ENCODE results near the gene PRDM16. TPM values are rescaled to one million over a fixed set of nuclear protein-coding genes. Genes with fewer than 3 reads are reported as not detected.
A peak's percentile ranks its signal among the peaks of the same experiment; 100 is the strongest.

PRDM16 gene
- total and polyA plus RNA-seq, 2 of the 13 experiments (the other 11 are each of a cell fraction or from before 2014, with no cell fraction given): 0.15 to 0.81 TPM

DNA sequence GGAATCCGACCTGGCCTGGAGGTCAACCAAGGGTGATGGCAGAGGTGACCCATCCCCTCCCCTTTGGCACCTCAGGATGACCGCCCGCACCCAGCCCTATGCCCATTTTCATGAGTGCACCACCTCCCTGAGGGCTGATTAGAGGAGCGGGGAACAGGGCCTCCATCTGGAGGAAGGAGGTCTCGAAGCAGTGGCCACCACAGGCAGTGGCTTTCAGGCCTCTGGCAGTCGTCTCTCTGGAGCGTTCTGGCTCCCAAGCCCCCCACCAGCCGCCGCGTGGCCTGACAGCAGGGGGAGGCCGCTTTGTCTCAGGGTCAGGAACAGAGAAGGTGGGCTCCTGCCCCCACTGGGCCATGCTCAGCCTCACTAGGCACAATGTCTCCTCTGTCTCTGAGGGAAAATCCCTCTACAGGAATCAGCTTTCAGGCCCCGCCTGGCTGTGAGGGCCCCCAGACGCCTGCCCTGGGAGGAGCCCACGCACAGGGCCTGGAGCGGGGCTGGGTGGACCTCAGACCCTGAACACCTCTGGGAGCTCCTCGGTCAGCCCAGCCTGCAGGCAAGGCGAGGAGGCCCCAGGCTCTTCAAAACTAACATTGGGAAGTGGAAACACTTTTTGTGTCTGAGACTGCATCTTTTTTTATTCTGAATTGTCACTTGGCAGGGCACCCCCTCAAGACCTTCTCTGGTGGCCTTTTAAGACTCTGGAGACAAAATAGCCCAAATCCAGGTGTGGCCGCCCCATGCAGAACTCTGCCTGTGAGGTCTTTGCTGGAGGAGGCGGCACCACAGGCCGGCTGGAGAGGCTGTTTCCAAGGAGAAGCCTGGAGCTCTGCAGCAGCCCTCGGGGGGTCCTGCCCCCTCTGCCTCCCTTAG is 257.7 kb downstream of the PRDM16 start (continued):
- TF ChIP-seq POLR2G (IDR thresholded peaks at IDR 0.05; ENCODE audit: low read depth, low read length) (peak; percentile 71), ELF1 (CRISPR knock-in tag; IDR thresholded peaks at IDR 0.05) (peak; percentile 49; the same call in 1 of the 2 replicates), U2AF1 (optimal IDR thresholded peaks at IDR 0.05; ENCODE audit: low read depth, low read length) (no peak), AGO1 (IDR thresholded peaks at IDR 0.05; ENCODE audit: low read depth, low read length, poor library complexity, severe bottlenecking) (peak; percentile 19), MIER3 (CRISPR knock-in tag; IDR thresholded peaks at IDR 0.05; ENCODE audit: borderline replicate concordance) (peak; percentile 26; the same call in 1 of the 2 replicates), CREB1 (IDR thresholded peaks at IDR 0.05) (no peak), CREB1 (CRISPR knock-in tag; IDR thresholded peaks at IDR 0.05) (no peak), CHD2 (IDR thresholded peaks at IDR 0.05; ENCODE audit: low read depth, low read length) (no peak), ZNF160 (CRISPR knock-in tag; IDR thresholded peaks at IDR 0.05) (no peak; the same call in 1 of the 2 replicates), KDM6A (CRISPR knock-in tag; IDR thresholded peaks at IDR 0.05; ENCODE audit: low read depth) (0 out of 2 replicates have a peak, but pooled peaks have one; percentile 51), USF2 (IDR thresholded peaks at IDR 0.05; ENCODE audit: low read depth, low read length) (no peak), USF2 (CRISPR knock-in tag; IDR thresholded peaks at IDR 0.05; ENCODE audit: borderline replicate concordance) (no peak), ZNF510 (CRISPR knock-in tag; IDR thresholded peaks at IDR 0.05; ENCODE audit: low read depth) (no peak), ZNF44 (CRISPR knock-in tag; IDR thresholded peaks at IDR 0.05) (no peak), CEBPB (IDR thresholded peaks at IDR 0.05; ENCODE audit: borderline replicate concordance, low read depth, low read length) (no peak), ZNF775 (CRISPR knock-in tag; IDR thresholded peaks at IDR 0.05; ENCODE audit: borderline replicate concordance) (no peak), ZBTB38 (CRISPR knock-in tag; IDR thresholded peaks at IDR 0.05) (peak; percentile 94), DR1 (CRISPR knock-in tag; IDR thresholded peaks at IDR 0.05) (no peak; the same call in 1 of the 2 replicates), ETV5 (CRISPR knock-in tag; IDR thresholded peaks at IDR 0.05; ENCODE audit: borderline replicate concordance) (peak; percentile 48; the same call in 1 of the 2 replicates), ZNF136 (CRISPR knock-in tag; IDR thresholded peaks at IDR 0.05; ENCODE audit: low read depth) (no peak), CBX1 (IDR thresholded peaks at IDR 0.05; ENCODE audit: low read depth) (no peak), GABPB1 (CRISPR knock-in tag; IDR thresholded peaks at IDR 0.05) (peak; percentile 59; the same call in 1 of the 2 replicates), NFE2L2 (IDR thresholded peaks at IDR 0.05; ENCODE audit: low read length) (no peak), XRCC5 (optimal IDR thresholded peaks at IDR 0.05; ENCODE audit: low read length) (no peak), ZNF782 (CRISPR knock-in tag; IDR thresholded peaks at IDR 0.05; ENCODE audit: borderline replicate concordance) (no peak; the same call in 1 of the 2 replicates), SMC3 (IDR thresholded peaks at IDR 0.05; ENCODE audit: low read length) (no peak)
- TF ChIP-seq, protein P1, sequence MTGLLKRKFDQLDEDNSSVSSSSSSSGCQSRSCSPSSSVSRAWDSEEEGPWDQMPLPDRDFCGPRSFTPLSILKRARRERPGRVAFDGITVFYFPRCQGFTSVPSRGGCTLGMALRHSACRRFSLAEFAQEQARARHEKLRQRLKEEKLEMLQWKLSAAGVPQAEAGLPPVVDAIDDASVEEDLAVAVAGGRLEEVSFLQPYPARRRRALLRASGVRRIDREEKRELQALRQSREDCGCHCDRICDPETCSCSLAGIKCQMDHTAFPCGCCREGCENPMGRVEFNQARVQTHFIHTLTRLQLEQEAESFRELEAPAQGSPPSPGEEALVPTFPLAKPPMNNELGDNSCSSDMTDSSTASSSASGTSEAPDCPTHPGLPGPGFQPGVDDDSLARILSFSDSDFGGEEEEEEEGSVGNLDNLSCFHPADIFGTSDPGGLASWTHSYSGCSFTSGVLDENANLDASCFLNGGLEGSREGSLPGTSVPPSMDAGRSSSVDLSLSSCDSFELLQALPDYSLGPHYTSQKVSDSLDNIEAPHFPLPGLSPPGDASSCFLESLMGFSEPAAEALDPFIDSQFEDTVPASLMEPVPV (CRISPR knock-in tag; IDR thresholded peaks at IDR 0.05): peak; percentile 92
